ENCODE results near the gene ERN1.

DNA sequence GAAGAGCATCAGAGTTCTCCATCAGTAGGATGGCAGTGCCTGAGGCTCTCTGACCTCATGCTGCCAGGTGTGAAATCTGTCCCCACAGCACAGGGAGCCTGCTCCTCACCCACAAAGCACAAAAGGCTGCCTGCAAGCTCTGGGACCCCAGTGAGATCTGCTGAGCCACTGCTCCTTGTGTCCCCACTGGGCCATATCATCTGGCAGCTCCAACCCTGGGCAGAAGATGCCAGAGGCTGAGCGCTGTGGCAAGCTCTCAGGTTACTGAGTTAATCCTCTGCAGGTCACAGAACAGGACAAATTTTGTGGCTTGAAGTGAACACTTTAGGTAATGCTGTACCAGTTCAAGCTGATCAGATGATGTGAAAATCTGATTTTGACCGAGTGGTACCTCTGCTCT, 26.7 kb upstream of the ERN1 start:
- TF ChIP-seq, protein P1, sequence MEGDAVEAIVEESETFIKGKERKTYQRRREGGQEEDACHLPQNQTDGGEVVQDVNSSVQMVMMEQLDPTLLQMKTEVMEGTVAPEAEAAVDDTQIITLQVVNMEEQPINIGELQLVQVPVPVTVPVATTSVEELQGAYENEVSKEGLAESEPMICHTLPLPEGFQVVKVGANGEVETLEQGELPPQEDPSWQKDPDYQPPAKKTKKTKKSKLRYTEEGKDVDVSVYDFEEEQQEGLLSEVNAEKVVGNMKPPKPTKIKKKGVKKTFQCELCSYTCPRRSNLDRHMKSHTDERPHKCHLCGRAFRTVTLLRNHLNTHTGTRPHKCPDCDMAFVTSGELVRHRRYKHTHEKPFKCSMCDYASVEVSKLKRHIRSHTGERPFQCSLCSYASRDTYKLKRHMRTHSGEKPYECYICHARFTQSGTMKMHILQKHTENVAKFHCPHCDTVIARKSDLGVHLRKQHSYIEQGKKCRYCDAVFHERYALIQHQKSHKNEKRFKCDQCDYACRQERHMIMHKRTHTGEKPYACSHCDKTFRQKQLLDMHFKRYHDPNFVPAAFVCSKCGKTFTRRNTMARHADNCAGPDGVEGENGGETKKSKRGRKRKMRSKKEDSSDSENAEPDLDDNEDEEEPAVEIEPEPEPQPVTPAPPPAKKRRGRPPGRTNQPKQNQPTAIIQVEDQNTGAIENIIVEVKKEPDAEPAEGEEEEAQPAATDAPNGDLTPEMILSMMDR (IDR thresholded peaks at IDR 0.05) = no peak
- TF ChIP-seq POLR2AphosphoS5 (IDR thresholded peaks at IDR 0.05) (no peak), EP300 (IDR thresholded peaks at IDR 0.05) (no peak)

Data from gastroesophageal sphincter (tissue), 3 donors.